ENCODE results near the gene SPTBN2.

SPTBN2 gene

GRCh38 chr11:66728693-66729385 is at the start of gene SPTBN2:
SPTBN2 (minus strand) TSS chr11:66729216; CDS start chr11:66721240, 7,976 bp downstream.
- Histone ChIP-seq H3K4me1 (ENCODE audit: insufficient read depth, low read length) (no peaks in the 10 kb centered on the region), H3K4me2 (ENCODE audit: insufficient read depth, low read length) (peak within 1 kb of the TSS; percentile 31; the same call in 1 of the 2 replicates), H3K79me2 (ENCODE audit: insufficient read depth, low read length) (no peaks in the 10 kb centered on the region), H3K9me3 (ENCODE audit: insufficient read depth, low read length, severe bottlenecking) (no peaks in the 10 kb centered on the region), H2AFZ (ENCODE audit: low read depth, low read length) (no peak within 1 kb of the TSS), H3K36me3 (ENCODE audit: insufficient read depth, low read length) (no peaks in the 10 kb centered on the region), H3K27me3 (ENCODE audit: insufficient read depth, low read length, poor library complexity) (peaks cover 57% of the 10 kb centered on the region), H4K20me1 (ENCODE audit: insufficient read depth, low read length) (0 out of 2 replicates have a peak, but pooled peaks cover 6% of the 10 kb centered on the region), H3K9ac (ENCODE audit: low read depth, low read length) (no peak within 1 kb of the TSS), H3K27ac (ENCODE audit: low read length) (no peak within 1 kb of the TSS), H3K4me3 (ENCODE audit: low read depth in 1 of 2, low read length in 2 of 2) (no peak within 1 kb of the TSS)
- TF ChIP-seq EZH2 (IDR thresholded peaks at IDR 0.05; ENCODE audit: borderline replicate concordance, low read depth, low read length, severe bottlenecking) = no peak
- TF ChIP-seq, protein P1, sequence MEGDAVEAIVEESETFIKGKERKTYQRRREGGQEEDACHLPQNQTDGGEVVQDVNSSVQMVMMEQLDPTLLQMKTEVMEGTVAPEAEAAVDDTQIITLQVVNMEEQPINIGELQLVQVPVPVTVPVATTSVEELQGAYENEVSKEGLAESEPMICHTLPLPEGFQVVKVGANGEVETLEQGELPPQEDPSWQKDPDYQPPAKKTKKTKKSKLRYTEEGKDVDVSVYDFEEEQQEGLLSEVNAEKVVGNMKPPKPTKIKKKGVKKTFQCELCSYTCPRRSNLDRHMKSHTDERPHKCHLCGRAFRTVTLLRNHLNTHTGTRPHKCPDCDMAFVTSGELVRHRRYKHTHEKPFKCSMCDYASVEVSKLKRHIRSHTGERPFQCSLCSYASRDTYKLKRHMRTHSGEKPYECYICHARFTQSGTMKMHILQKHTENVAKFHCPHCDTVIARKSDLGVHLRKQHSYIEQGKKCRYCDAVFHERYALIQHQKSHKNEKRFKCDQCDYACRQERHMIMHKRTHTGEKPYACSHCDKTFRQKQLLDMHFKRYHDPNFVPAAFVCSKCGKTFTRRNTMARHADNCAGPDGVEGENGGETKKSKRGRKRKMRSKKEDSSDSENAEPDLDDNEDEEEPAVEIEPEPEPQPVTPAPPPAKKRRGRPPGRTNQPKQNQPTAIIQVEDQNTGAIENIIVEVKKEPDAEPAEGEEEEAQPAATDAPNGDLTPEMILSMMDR (IDR thresholded peaks at IDR 0.05; ENCODE audit: borderline replicate concordance, extremely low read depth, low read length, poor library complexity, severe bottlenecking) = no peak
- DNase-seq = no peak
- ATAC-seq (ENCODE audit: insufficient read depth, low read depth) = no peak

GRCh38 chr11:66768818-66769217 is 39.8 kb upstream of the SPTBN2 start:
- DNase-seq (no peak), ATAC-seq (ENCODE audit: insufficient read depth, low read depth) (no peak)
- Histone ChIP-seq H3K4me3 (ENCODE audit: low read depth in 1 of 2, low read length in 2 of 2) (no peak overlapping the region), H4K20me1 (ENCODE audit: insufficient read depth, low read length) (no peaks in the 10 kb centered on the region), H3K27ac (ENCODE audit: low read length) (no peak overlapping the region), H2AFZ (ENCODE audit: low read depth, low read length) (no peak overlapping the region), H3K27me3 (ENCODE audit: insufficient read depth, low read length, poor library complexity) (no peaks in the 10 kb centered on the region), H3K4me2 (ENCODE audit: insufficient read depth, low read length) (no peak overlapping the region), H3K9ac (ENCODE audit: low read depth, low read length) (no peak overlapping the region), H3K4me1 (ENCODE audit: insufficient read depth, low read length) (no peaks in the 10 kb centered on the region), H3K9me3 (ENCODE audit: insufficient read depth, low read length, severe bottlenecking) (no peaks in the 10 kb centered on the region), H3K36me3 (ENCODE audit: insufficient read depth, low read length) (no peaks in the 10 kb centered on the region; the same call in 1 of the 2 replicates), H3K79me2 (ENCODE audit: insufficient read depth, low read length) (no peaks in the 10 kb centered on the region)
- TF ChIP-seq, protein P1 (IDR thresholded peaks at IDR 0.05; ENCODE audit: borderline replicate concordance, extremely low read depth, low read length, poor library complexity, severe bottlenecking) = no peak
- TF ChIP-seq EZH2 (IDR thresholded peaks at IDR 0.05; ENCODE audit: borderline replicate concordance, low read depth, low read length, severe bottlenecking) = no peak

DNA sequence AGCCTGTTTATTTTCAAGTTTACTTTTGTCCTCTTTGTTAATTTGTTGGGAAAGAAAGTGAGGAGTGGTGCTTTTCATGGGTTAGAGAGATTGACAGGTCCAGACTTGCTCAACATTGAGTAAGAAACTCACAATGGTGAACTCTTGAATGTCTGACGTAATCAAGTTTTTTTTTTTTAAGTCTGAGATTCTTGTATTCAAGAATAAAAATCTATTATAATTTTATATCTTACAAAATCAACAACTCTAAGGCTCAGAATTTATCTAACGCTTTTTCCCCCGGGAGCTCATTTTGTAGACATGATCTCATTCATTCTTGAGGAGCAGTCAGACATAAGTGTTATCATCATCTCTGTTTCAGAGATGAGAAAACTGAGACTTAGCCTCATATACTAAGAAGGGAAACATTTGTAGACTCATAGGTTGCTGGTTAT is 39.1 kb upstream of the SPTBN2 start:
- no peak for TF ChIP-seq EZH2 (IDR thresholded peaks at IDR 0.05; ENCODE audit: borderline replicate concordance, low read depth, low read length, severe bottlenecking)
- TF ChIP-seq, protein P1 (IDR thresholded peaks at IDR 0.05; ENCODE audit: borderline replicate concordance, extremely low read depth, low read length, poor library complexity, severe bottlenecking) = no peak
- no peak overlapping the region for H2AFZ ChIP-seq (ENCODE audit: low read depth, low read length)
- ATAC-seq (ENCODE audit: insufficient read depth, low read depth) = no peak
- H3K36me3 ChIP-seq (ENCODE audit: insufficient read depth, low read length) = no peaks in the 10 kb centered on the region; the same call in 1 of the 2 replicates
- no peak overlapping the region for H3K4me3 ChIP-seq (ENCODE audit: low read depth in 1 of 2, low read length in 2 of 2)
- no peak overlapping the region for H3K27ac ChIP-seq (ENCODE audit: low read length)
- no peaks in the 10 kb centered on the region for H4K20me1 ChIP-seq (ENCODE audit: insufficient read depth, low read length)
- DNase-seq = no peak
- no peak overlapping the region for H3K4me2 ChIP-seq (ENCODE audit: insufficient read depth, low read length)
- no peaks in the 10 kb centered on the region for H3K9me3 ChIP-seq (ENCODE audit: insufficient read depth, low read length, severe bottlenecking)
- no peaks in the 10 kb centered on the region for H3K79me2 ChIP-seq (ENCODE audit: insufficient read depth, low read length)
- no peaks in the 10 kb centered on the region for H3K27me3 ChIP-seq (ENCODE audit: insufficient read depth, low read length, poor library complexity)
- H3K9ac ChIP-seq (ENCODE audit: low read depth, low read length) = no peak overlapping the region
- H3K4me1 ChIP-seq (ENCODE audit: insufficient read depth, low read length) = no peaks in the 10 kb centered on the region
